Fibroblast of the conjunctiva (primary cell): ENCODE data around the gene SMG6.

Experiments used
- DNase-seq: peaks from one replicate; pipeline ENCODE4 v3.0.0-alpha.2; 2010; ENCODE audit warnings: low read depth

Gene SMG6

DNA sequence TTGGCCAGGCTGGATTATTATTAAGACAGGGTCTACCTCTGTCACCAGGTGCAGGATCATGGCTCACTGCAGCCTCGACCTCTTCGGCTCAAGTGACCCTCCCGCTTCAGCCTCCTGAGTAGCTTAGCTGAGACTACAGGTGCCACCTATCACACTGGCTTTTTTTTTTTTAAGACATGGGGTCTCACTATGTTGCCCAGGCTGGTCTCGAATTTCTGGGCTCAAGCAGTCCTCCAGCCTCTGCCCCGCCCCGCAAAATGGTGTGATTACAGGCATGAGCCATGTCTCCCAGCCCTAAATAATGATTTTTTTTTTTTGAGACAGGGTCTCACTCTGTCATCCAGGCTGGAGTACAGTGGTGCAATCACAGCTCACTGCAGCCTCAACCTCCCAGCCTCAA is 256.0 kb downstream of the SMG6 start:
- no peak for DNase-seq

DNA sequence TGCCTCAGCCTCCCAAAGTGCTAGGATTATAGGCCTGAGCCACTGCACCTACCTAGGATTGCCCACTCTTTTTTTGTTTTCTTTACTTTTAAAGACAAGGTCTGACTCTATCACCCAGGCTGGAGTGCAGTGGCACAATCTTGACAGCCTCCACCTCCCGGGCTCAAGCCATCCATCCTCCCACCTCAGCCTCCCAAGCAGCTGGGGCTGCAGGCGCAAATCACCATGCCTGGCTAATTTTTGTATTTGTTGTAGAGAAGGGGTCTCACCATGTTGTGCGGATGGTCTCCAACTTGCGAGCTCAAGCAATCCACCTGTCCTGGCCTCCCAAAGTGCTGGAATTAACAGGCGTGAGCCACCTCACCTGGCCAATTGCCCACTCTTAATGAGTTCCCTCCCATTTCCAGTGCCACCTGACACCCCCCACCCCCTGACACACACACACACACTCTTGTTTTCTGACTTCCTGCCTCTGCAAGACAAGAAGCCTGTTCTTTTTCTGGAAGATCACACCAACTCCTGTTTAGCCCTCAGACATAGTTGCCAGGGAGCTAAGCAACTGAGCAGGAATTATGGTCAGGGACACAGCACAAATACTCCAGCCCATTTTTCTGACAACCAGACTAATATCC is 259.2 kb downstream of the SMG6 start:
- no peak for DNase-seq

DNA sequence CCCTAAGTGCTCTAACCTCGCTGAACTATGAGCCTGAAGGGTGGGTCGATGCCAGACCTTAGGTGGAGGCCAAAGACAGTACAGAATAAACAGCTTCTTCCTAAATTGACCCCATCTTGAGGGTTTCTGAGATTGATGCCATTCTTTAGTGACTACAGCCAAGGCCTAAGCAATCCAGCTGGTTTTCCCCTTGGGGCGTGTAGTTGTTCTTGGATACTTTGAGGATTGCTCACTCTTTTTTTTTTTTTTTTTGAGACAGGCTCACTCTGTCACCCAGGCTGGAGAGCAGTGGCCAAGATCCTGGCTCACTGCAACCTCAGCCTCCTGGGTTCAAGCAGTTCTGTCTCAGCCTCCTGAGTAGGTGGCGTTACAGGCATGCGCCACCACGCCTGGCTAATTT is 259.8 kb downstream of the SMG6 start:
- DNase-seq, result no peak

DNA sequence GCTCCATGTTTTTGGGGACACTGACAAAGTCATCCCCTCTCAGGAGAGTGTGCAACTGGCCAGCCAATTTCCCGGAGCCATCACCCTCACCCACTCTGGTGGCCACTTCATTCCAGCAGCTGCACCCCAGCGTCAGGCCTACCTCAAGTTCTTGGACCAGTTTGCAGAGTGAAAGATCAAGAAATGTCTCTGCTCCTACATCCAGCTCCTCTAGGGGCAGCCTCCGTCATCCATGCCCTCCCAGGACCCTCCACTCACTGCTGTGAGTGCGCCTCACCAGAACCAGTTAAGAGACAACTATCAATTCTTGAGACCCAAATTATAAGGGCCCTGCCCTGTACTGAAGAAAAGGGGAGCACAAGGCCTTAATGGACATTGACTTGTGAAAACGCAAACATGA is 260.7 kb downstream of the SMG6 start:
- DNase-seq, result no peak

DNA sequence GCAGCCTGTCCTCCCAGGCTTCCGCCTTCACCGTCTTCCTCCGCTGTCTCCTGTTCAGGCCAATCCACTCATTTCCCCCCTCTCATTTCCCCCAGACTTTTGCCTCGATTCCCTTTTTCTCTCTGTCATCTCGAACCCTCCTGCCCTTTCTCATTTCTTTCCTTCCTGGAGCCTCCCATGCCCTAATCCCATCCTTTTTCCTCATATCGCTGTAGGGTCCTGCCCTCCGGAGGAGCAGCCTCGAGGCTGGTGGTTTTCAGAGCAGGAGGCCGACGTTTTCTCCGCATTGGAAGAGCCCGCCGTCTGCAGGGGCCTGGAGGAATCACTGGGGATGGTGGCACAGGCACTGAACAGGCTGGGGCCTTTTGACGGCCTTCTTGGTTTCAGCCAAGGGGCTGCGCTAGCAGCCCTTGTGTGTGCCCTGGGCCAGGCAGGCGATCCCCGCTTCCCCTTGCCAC is 261.2 kb downstream of the SMG6 start:
- DNase-seq, result no peak

DNA sequence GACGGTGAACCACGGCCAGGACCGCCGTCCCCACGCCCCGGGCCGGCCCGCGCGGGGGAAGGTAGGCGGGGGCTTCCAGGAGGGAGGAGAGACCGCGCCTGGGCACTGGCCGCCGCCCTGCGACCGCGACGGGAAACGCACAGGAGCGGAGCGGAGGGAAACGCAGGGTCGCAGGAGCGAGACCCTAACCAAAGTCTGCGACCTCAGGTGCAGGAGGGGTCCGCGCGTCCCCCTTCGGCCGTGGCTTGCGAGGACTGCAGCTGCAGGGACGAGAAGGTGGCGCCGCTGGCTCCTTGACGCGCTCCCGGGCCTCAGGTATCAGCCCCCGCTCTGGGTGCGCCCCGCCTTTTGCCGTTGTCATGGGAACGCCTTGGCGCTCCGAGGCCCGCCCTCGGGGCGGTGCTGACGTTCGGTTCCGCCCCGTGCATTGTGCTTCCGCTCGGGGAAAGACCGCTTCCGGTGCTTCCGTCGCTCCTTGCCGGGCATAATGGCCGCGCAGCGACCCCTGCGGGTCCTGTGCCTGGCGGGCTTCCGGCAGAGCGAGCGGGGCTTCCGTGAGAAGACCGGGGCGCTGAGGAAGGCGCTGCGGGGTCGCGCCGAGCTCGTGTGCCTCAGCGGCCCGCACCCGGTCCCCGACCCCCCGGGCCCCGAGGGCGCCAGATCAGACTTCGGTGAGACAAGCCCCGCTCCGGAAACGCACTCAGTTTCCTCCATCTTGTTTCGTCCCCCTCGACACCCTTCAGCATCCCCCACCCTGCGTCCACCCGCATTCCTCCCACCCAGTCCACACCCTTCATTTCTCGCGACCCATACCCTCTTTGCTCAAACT is 261.8 kb downstream of the SMG6 start, which contains the start of gene OVCA2:
OVCA2 (plus strand) TSS at position 462 of the 829 bp plus-strand sequence; CDS start at position 488, 26 bp downstream.
- peak; percentile 90 for DNase-seq

DNA sequence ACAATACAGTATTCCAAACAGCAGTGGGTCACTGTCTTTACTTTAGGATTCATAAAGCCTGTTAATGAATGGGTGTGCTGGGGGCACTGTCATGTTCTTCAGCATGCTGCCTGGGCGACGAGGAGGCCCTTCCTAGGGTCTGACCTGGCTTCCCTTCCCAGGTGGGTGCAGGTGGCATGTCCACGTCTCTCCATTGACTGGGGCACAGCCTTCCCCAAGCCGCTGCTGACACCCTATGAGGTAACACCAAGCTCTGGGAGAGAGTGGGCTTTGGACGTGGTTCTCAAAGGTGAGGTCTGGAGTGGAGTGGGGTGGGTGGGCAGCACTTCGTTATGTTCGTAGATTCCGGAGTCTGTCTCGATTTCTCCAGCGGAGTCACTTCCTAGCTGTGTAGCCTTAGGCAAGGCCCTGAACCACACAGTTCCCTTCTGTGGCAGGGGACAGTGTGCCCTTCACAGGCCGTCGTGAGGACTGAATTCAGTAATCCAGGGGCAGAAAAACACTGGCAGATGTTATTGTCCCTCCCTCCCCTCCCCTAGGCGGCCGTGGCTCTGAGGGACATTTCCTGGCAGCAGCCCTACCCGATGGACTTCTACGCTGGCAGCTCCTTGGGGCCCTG is 262.5 kb downstream of the SMG6 start:
- no peak for DNase-seq

DNA sequence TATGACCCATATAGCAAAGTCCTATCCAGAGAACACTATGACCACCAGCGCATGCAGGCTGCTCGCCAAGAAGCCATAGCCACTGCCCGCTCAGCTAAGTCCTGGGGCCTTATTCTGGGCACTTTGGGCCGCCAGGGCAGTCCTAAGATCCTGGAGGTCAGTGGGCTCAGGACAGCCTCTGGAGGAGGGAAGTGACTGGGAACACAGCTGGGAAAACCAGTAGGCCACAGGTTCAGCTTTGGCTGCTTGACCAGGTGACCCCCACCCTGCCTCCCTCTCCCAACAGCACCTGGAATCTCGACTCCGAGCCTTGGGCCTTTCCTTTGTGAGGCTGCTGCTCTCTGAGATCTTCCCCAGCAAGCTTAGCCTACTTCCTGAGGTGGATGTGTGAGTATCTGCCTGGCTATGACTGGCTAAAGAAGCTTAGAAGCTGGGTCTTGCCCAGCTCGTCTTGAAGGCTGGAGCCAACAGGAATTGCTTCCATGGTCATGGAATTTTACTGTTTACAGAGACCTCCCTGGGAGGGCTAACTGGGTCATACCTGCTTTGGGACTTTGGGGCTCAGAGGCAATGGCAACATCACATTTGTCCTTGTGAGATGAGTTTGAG is 263.3 kb downstream of the SMG6 start:
- DNase-seq, result no peak

DNA sequence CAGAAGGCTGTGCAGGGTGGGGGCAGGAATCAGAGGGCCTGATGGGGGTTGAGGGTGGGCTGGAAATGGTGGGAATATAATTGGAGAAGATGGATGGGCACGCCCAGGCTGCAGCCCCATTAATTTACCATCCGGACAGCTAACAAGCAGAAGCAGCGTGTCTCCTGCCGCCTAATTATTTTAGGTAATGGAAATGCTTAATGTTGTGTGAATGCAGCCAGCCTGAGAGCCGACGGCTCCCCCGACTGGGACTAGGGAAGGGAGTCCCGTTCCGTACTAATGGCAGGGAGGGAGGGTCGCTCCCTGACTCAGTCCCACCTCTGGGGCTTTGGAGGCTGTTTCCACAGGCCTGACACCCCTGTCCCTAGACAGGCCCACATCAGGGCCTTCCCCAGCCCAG is 266.4 kb downstream of the SMG6 start:
- no peak for DNase-seq

DNA sequence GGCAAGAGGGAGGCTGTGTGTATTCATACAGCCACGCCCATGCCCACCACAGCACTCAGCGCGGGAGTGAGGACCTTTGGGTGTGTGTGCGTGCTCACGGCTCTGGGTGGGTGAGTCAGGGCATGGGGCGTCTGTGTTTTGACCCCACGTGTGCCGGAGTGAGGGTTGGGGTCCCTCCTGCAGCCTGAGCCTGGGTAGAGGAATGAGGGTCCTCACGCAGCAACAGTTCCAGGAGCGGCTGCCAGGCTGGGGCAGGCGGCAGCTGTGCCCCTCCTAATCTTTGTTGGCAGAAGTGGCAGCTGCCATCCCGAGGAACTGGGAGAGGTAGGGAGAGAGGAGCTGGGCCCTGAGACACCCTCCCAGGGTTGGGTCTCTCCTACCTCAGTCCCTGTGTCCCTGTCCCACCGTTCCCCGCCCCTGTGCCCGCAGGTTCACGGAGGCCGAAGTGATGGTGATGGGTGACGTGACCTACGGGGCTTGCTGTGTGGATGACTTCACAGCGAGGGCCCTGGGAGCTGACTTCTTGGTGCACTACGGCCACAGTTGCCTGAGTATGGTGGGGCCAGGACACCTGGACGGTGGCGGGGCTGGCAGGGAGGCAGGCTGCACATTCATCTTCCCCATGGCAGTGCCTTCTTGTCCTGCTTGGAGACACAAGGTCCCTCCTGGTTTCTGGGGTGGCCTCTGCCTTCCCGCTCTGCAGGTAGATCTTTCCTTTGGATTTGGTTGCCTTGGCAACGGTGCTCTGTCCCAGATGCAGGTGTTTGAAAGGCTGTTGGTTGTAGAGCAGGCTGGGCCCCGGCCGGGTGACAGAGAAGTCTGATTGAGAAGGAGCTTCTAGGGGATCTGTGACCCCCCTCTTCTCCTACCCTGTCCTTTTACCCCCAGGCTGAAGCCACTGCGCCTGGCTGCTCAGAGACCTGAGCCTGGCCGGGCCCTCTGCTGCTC is 267.8 kb downstream of the SMG6 start:
- no peak for DNase-seq

DNA sequence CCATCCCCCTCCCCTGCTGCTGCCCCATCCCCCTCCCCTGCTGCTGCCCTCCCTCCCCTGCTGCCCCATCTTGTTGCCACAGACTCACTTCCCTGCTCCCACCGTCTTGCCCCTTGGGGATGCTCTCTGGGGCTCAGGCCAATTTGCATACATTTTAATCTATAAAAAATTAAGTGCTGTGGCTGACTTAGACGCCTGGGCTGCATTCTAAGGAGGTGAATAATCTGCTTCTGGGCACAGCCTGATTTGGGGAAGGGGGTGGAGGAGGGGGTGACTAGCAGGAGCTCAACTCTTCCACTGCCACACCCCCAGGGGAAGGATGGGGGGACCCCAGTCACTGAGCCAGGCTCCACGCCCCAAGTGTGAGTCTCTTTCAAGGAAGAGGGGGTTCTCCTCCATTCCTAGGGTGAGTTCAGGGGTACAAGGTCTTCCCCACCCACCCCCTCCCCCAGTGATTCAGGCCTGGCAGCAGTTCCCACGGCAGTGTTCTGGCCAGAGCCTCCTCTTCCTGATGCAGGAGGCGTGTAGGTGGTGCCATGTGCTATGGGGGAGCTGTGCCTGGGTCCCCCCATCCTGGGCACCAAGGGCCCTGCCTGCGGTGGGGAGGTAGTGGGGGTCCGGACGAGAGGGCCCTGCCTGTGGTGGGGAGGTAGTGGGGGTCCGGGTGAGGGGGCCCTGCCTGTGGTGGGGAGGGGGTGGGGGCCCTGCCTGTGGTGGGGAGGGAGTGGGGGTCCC is 268.6 kb downstream of the SMG6 start:
- DNase-seq, result peak; percentile 77

DNA sequence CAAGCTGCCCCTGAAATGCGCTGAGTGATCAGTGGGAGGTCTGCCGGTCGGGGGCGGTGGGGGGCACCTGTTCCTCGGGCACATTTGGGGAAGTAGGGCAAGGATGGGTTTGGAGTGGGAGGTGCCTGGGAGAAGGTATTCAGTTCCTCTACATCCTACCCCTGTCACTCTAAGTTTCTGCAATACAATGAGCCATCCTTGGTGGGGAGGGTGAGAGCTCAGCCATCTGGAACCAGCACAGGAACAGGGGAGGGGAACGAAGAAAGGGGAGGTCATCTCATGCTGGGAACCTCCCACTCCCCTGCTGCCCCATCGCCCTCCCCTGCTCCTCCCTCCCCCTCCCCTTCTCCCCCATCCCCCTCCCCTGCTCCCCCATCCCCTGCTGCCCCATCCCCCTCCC is 269.4 kb downstream of the SMG6 start:
- no peak for DNase-seq

DNA sequence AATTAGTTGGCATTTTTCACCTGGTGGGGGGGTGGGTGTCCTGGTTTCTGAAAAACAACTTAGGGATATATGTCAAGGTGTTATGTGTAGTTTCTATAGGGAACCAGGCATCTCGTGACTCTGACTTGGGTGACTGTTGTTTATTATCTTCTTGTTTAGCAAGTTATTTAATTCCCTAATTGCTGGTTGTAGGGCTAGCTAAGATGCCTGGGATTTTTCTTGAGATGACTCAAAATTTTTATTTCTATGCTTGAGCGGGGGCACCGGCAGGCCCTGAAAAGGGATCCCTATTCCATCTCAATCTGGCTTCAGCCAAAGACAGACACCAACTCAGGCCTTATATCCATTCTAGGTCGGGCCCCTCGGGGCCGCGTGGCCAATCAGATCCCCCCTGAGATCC is 270.4 kb downstream of the SMG6 start:
- DNase-seq, result no peak

DNA sequence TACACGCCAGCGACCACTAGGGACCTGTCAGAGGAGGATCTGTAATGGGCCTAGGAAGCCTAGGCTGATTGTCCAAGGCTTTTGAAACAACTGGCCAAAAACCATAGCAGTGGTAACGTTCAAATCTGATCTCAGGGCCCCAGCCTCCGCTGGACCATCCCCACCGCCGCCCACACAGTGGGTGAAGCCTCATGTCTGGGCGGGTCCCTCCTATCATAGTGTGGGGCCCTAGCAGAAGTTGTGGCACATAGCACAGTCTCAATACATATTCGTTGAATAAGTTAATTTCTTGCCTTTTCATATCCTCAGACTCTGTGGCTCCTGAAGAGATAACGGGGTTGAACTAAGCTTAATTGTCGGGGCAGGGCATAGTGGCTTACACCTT is 272.8 kb downstream of the SMG6 start:
- DNase-seq, result peak; percentile 87

DNA sequence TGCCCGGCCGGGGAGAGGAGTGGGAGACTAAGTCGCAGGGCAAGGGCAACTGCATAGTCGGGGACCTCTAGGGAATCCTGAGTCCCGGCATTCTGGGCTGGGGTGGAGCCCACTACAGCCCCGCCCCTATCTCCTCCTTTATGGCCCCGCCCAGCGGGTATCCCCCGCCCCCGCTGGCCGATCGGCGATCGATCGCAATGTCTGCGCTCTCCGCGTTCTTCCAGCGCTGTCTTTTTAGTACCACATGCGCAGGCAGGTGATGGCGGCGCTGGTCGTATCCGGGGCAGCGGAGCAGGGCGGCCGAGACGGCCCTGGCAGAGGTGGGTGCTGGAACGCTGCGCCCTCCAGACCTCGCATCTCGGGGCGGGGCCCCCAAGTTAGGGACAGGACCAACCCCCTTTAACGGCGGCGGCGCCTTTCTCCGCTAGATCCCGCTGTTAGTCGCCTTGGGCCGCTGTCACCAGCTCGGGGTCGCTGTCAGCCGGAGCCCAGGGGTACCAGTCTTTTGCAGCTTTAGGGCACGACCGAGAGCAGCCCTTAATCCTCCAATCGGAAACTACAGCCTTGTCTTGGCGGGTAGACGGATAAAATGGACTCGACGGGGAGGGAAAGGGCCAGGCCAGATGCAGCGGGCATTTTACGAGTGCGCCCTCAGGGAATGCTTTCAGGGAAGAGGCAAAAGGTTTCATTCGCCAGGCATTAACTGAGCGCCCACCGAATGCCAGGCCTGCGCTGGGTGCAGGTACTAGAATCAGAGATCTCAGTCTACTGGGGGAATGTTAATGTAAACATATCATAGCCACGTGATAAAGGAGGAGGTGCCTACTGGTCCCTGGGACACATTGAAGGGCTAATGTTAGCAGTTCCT is 273.4 kb downstream of the SMG6 start, which contains the start of gene DPH1:
DPH1 (plus strand) TSS at position 243 of the 868 bp plus-strand sequence; CDS start at position 260, 17 bp downstream.
- DNase-seq, result peak; percentile 69

DNA sequence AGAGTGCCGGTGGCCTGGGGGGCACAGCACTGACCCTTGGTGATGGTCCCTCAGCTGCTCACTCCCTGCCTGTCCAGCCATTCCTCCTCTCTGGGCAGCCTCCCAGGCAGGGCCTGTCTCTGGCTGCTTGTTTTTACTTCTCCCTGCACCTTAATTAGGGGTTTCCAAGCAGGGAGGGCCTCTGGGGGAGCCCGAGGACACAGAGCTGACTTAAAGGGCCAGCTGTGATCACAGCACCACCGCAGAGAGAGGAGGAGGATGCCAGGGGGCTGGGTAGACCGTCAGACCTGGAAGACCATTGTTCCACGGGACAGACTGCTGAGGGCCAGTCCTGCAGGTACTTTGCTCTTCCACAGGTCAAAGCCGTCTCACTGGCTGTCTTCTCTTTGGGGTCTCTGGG is 274.8 kb downstream of the SMG6 start:
- DNase-seq, result no peak

DNA sequence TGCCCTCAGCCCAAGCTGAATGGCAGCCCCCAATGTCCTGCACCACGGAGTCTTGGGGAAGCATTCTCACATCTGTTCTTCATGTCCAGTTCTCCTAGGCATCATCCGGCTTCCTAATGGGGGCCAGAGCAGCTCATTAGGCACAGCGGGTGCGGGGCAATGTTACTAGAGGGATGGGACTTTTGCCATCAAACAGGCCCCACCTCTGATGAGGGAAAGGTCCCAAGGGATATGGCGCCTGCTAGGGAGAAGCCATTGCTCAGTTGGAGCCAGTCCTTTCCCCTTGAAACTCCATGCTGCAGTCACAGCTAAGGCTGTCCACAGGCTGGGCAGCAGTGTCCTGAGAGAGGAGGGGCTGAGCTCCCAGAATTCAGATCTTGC is 275.4 kb downstream of the SMG6 start:
- no peak for DNase-seq

DNA sequence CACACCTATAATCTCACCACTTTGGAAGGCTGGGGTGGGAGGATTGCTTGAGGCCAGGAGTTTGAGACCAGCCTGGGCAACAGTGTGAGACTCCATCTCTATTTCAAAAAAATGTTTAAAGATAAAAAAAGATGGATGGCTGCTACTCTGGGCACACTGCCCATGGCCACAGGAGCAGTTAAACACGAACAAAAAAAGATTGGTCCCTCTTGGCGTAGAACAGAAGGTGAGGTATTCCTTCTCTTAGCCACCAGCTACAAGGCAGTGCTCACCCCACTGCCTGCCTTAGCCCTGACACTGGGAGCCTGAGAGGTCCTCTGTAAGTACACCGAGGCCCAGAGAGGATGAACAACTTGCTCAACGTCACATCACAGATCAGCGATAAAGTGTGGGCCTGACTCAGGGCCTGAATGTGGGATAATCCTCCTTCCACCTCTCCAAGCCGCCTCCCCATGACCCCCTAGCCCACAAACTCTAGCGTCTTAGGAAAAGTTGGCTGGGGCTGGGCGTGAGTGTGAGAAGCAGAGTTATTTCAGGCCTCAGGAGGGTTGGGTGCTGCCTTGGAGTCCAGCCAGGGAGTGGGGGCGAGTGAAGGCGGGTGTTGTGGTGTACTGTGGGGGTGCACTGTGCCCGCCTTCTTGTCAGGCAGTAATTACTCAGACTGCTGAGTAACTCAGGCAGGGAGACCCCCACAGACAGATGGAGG is 275.9 kb downstream of the SMG6 start:
- no peak for DNase-seq
